GM20000 (cell line): ENCODE results near the gene ROCK1.

ENCODE experiments used
- DNase-seq: peaks from one replicate; pipeline ENCODE4 v3.0.0; 2012; ENCODE audit warnings: low spot score
- CTCF ChIP-seq: IDR thresholded peaks from 2 replicates; pipeline ENCODE4 v1.5.1; 2012; ENCODE audit warnings: mild to moderate bottlenecking, control low read depth; ENCODE audit errors: extremely low read depth, missing control alignments

The ROCK1 gene

GRCh38 chr18:21085579-21086166, 25.9 kb downstream of the ROCK1 start:
- no peak for TF ChIP-seq CTCF
- no peak for DNase-seq

GRCh38 chr18:21084511-21085078, 27.0 kb downstream of the ROCK1 start:
- DNase-seq = no peak
- no peak for TF ChIP-seq CTCF

- no peak for DNase-seq
- TF ChIP-seq CTCF = no peak
Measured at GRCh38 chr18:21083017-21083416, 28.6 kb downstream of the ROCK1 start.

GRCh38 chr18:21081426-21081825, 30.2 kb downstream of the ROCK1 start:
- no peak for DNase-seq
- no peak for TF ChIP-seq CTCF

GRCh38 chr18:21080576-21080975, 31.0 kb downstream of the ROCK1 start:
- TF ChIP-seq CTCF = no peak
- DNase-seq = no peak

- no peak for DNase-seq
- TF ChIP-seq CTCF = no peak
Measured at GRCh38 chr18:21074336-21075323, 37.0 kb downstream of the ROCK1 start.

- TF ChIP-seq CTCF = no peak
- DNase-seq = no peak
Measured at GRCh38 chr18:21073180-21073579, 38.4 kb downstream of the ROCK1 start.
